D341Med (cell line): ENCODE results near the gene FRMD4A.

Experiments
- DNase-seq: peaks from one replicate; pipeline ENCODE4 v3.0.0; 2012; ENCODE audit warnings: low spot score

Gene FRMD4A

GRCh38 chr10:13812804-13813203, 517.9 kb downstream of the FRMD4A start:
- no peak for DNase-seq

GRCh38 chr10:13810568-13810967, 520.2 kb downstream of the FRMD4A start:
- DNase-seq: no peak

- DNase-seq: no peak
These were observed 521.3 kb downstream of the FRMD4A start for GRCh38 chr10:13809427-13809826.

GRCh38 chr10:13808556-13809391, 522.0 kb downstream of the FRMD4A start:
- DNase-seq: no peak

- no peak for DNase-seq
These were observed 524.3 kb downstream of the FRMD4A start for GRCh38 chr10:13806419-13806818.

GRCh38 chr10:13803566-13804554, 526.9 kb downstream of the FRMD4A start:
- DNase-seq: no peak

- no peak for DNase-seq
These were observed 528.8 kb downstream of the FRMD4A start for GRCh38 chr10:13801907-13802288.

- DNase-seq: no peak
These were observed 529.4 kb downstream of the FRMD4A start for GRCh38 chr10:13801156-13801906.

- no peak for DNase-seq
These were observed 533.6 kb downstream of the FRMD4A start for GRCh38 chr10:13797164-13797563.

GRCh38 chr10:13795653-13796555, 534.8 kb downstream of the FRMD4A start:
- no peak for DNase-seq

GRCh38 chr10:13794992-13795612, 535.6 kb downstream of the FRMD4A start:
- DNase-seq: no peak

- DNase-seq: no peak
These were observed 538.7 kb downstream of the FRMD4A start for GRCh38 chr10:13792006-13792405.

- DNase-seq: no peak
These were observed 539.2 kb downstream of the FRMD4A start for GRCh38 chr10:13791483-13791882.

GRCh38 chr10:13790196-13790595, 540.5 kb downstream of the FRMD4A start:
- DNase-seq: no peak

GRCh38 chr10:13789448-13789829, 541.3 kb downstream of the FRMD4A start:
- no peak for DNase-seq

- no peak for DNase-seq
These were observed 541.8 kb downstream of the FRMD4A start for GRCh38 chr10:13788711-13789447.

- DNase-seq: no peak
These were observed 542.5 kb downstream of the FRMD4A start for GRCh38 chr10:13788320-13788600.

GRCh38 chr10:13787015-13787421, 543.7 kb downstream of the FRMD4A start:
- DNase-seq: no peak

- no peak for DNase-seq
These were observed 546.7 kb downstream of the FRMD4A start for GRCh38 chr10:13784067-13784466.

- no peak for DNase-seq
These were observed 551.0 kb downstream of the FRMD4A start for GRCh38 chr10:13779748-13780147.
